Right lobe of liver (tissue), 4 donors: ENCODE data around the gene TBC1D26.
"Not testable (repeated sequence)": the region's sequence is repeated elsewhere in the genome, so short reads cannot be mapped to it uniquely, and the experiment has no call there.

Experiments
- CTCF ChIP-seq, 4 donors: fragments of 200-600 bp in 3 of 4; fragments of 450-650 bp in 1 of 4; IDR thresholded peaks; one replicate each; pipeline versions ENCODE4 v1.5.1 to v1.8.0; 2016 to 2022; ENCODE audit warnings: antibody characterized with exemption in 4 of 4, mild to moderate bottlenecking in 2 of 4
- POLR2A ChIP-seq: fragments of 450-650 bp; IDR thresholded peaks from one replicate; pipeline ENCODE4 v1.6.1; 2017; ENCODE audit warnings: antibody characterized with exemption, mild to moderate bottlenecking
- donor health status: DM: no; HTN: no; CAD: no.
- donor health status: DM: no; HTN: no; CAD: no.
- donor health status: DM: no; HTN: yes; CAD: no.

DNA sequence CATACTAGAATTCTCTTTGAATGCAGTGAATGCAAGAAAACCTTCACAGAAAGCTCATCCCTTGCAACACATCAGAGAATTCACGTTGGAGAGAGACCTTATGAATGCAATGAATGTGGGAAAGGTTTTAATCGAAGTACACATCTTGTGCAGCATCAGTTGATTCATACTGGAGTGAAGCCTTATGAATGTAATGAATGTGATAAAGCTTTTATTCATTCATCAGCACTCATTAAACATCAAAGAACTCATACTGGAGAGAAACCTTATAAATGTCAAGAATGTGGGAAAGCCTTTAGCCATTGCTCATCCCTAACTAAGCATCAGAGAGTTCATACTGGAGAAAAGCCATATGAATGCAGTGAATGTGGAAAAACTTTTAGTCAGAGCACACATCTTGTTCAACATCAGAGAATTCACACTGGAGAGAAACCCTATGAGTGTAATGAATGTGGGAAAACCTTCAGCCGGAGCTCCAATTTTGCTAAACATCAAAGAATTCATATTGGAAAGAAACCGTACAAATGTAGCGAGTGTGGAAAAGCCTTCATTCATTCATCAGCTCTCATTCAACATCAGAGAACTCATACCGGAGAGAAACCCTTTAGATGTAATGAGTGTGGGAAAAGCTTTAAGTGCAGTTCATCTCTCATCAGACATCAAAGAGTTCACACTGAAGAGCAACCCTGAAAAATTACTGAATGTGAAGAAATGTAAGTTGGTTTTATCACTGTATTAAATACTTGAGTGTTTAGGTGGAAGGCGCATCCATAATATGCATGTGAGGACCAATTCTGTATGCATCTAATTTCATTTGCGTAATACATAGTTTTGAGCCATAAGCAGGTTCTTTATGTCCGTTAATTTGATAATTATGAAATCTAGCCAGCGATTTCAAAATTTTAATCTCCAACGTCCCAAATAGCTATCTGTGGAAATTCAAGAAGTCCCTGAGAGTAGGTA lies 15.2 kb upstream of the TBC1D26 start:
- not testable (repeated sequence) for TF ChIP-seq CTCF (IDR thresholded peaks at IDR 0.05); POLR2A
